H9 (cell line): ENCODE results near the gene UNC5C. TPM values are rescaled to one million over a fixed set of nuclear protein-coding genes. Genes with fewer than 3 reads are reported as not detected.

Source experiments
- DNase-seq: peaks from one replicate; pipeline ENCODE4 v3.0.0-alpha.2; 2017
- H2AFZ ChIP-seq: one replicate; pipeline ENCODE4 v1.6.1; 2013; ENCODE audit warnings: mild to moderate bottlenecking, low read length, control low read depth, moderate library complexity
- H2AK5ac ChIP-seq: 2 replicates; pipeline ENCODE4 v1.6.1; 2013; ENCODE audit warnings: low read length, control low read depth, mixed read lengths; ENCODE audit not compliant: insufficient read length
- H2BK120ac ChIP-seq: one replicate; pipeline ENCODE4 v1.6.1; 2013; ENCODE audit warnings: low read depth, mild to moderate bottlenecking, low read length, control low read depth, inconsistent platforms; ENCODE audit not compliant: poor library complexity, severe bottlenecking
- H2BK12ac ChIP-seq: 2 replicates; pipeline ENCODE4 v1.6.1; 2013; ENCODE audit warnings: low read length, control low read depth, mixed read lengths, low read depth; ENCODE audit not compliant: insufficient read length
- H2BK15ac ChIP-seq: 2 replicates; pipeline ENCODE4 v1.6.1; 2013; ENCODE audit warnings: low read depth, low read length, control low read depth
- H2BK20ac ChIP-seq: one replicate; pipeline ENCODE4 v1.6.1; 2013; ENCODE audit warnings: low read depth, mild to moderate bottlenecking, low read length, control low read depth, inconsistent platforms; ENCODE audit not compliant: poor library complexity, severe bottlenecking
- H2BK5ac ChIP-seq: 2 replicates; pipeline ENCODE4 v1.6.1; 2013; ENCODE audit warnings: low read length, control low read depth, mixed read lengths; ENCODE audit not compliant: insufficient read length
- H3K14ac ChIP-seq: 2 replicates; pipeline ENCODE4 v1.6.1; 2013; ENCODE audit warnings: low read length, control low read depth; ENCODE audit not compliant: insufficient read depth
- H3K18ac ChIP-seq: 2 replicates; pipeline ENCODE4 v1.6.1; 2013; ENCODE audit warnings: low read depth, mild to moderate bottlenecking, mixed read lengths, low read length, control low read depth; ENCODE audit not compliant: insufficient read length
- H3K23ac ChIP-seq: 2 replicates; pipeline ENCODE4 v1.6.1; 2013; ENCODE audit warnings: low read length, control low read depth, mixed read lengths, low read depth; ENCODE audit not compliant: insufficient read length
- H3K23me2 ChIP-seq: 2 replicates; pipeline ENCODE4 v1.6.1; 2013; ENCODE audit warnings: low read depth, mild to moderate bottlenecking, mixed read lengths, low read length, control low read depth; ENCODE audit not compliant: insufficient read length, poor library complexity, severe bottlenecking
- H3K27ac ChIP-seq: 2 replicates; pipeline ENCODE4 v1.5.1; 2013; ENCODE audit warnings: low read length, control low read depth, mixed read lengths, low read depth; ENCODE audit not compliant: insufficient read length
- H3K27me3 ChIP-seq: 2 replicates; pipeline ENCODE4 v1.6.1; 2013; ENCODE audit warnings: low read length, control low read depth, inconsistent platforms; ENCODE audit not compliant: insufficient read depth
- H3K4ac ChIP-seq: 2 replicates; pipeline ENCODE4 v1.6.1; 2013; ENCODE audit warnings: low read depth, mild to moderate bottlenecking, control low read depth, inconsistent platforms, low read length, moderate library complexity
- H3K4me1 ChIP-seq: 2 replicates; pipeline ENCODE4 v1.6.1; 2013; ENCODE audit warnings: low read length, control low read depth, inconsistent platforms; ENCODE audit not compliant: insufficient read depth
- H3K4me2 ChIP-seq: 2 replicates; pipeline ENCODE4 v1.6.1; 2013; ENCODE audit warnings: low read length, control low read depth, mixed read lengths; ENCODE audit not compliant: insufficient read length, insufficient read depth
- H3K56ac ChIP-seq: 2 replicates; pipeline ENCODE4 v1.6.1; 2013; ENCODE audit warnings: low read depth, mild to moderate bottlenecking, mixed read lengths, low read length, control low read depth; ENCODE audit not compliant: insufficient read length
- H3K79me1 ChIP-seq: 2 replicates; pipeline ENCODE4 v1.6.1; 2013; ENCODE audit warnings: low read depth, mild to moderate bottlenecking, moderate library complexity, low read length, control low read depth, inconsistent platforms; ENCODE audit not compliant: insufficient read depth, poor library complexity, severe bottlenecking
- H3K79me2 ChIP-seq: 2 replicates; pipeline ENCODE4 v1.6.1; 2013; ENCODE audit warnings: low read length, control low read depth, inconsistent platforms; ENCODE audit not compliant: insufficient read depth
- H3K9ac ChIP-seq: 2 replicates; pipeline ENCODE4 v1.6.1; 2013; ENCODE audit warnings: low read length, control low read depth, mixed read lengths; ENCODE audit not compliant: insufficient read length; ENCODE audit errors: extremely low read depth
- H3K9me3 ChIP-seq: one replicate; pipeline ENCODE4 v1.6.1; 2013; ENCODE audit warnings: low read depth, low read length, inconsistent platforms; ENCODE audit not compliant: control insufficient read depth
- H3T11ph ChIP-seq: one replicate; pipeline ENCODE4 v1.6.1; 2013; ENCODE audit warnings: mild to moderate bottlenecking, low read length, control low read depth, inconsistent platforms
- H4K20me1 ChIP-seq: one replicate; pipeline ENCODE4 v1.6.1; 2013; ENCODE audit not compliant: control insufficient read depth, insufficient read length, insufficient read depth
- H4K5ac ChIP-seq: 2 replicates; pipeline ENCODE4 v1.6.1; 2013; ENCODE audit warnings: low read depth, mild to moderate bottlenecking, mixed read lengths, low read length, control low read depth; ENCODE audit not compliant: insufficient read length
- H4K8ac ChIP-seq: replicated peaks from 2 replicates; pipeline ENCODE4 v1.6.1; 2013; ENCODE audit warnings: low read length, control low read depth, mixed read lengths, low read depth; ENCODE audit not compliant: insufficient read length
- H4K91ac ChIP-seq: 2 replicates; pipeline ENCODE4 v1.6.1; 2013; ENCODE audit warnings: low read depth, mild to moderate bottlenecking, moderate library complexity, mixed read lengths, low read length, control low read depth; ENCODE audit not compliant: insufficient read length
- H3K27ac Mint-ChIP-seq, 3 experiments: 2 replicates in 2 of 3; 3 replicates in 1 of 3; pipeline ENCODE4 v1.8.0; 2020 to 2021; ENCODE audit warnings: mixed read lengths in 3 of 3, mild to moderate bottlenecking in 1 of 3, moderate library complexity in 1 of 3
- H3K27me3 Mint-ChIP-seq: 2 replicates; pipeline ENCODE4 v1.8.0; 2021; ENCODE audit warnings: low read depth, mild to moderate bottlenecking, moderate library complexity, mixed read lengths
- H3K36me3 Mint-ChIP-seq, 3 experiments: 2 replicates in 2 of 3; 3 replicates in 1 of 3; pipeline ENCODE4 v1.8.0; 2020 to 2021; ENCODE audit warnings: low read depth in 3 of 3, mixed read lengths in 3 of 3; ENCODE audit not compliant: insufficient read depth in 1 of 3
- H3K4me1 Mint-ChIP-seq, 2 experiments: 2 replicates each; pipeline ENCODE4 v1.8.0; 2020; ENCODE audit warnings: mixed read lengths in 2 of 2
- H3K4me3 Mint-ChIP-seq, 2 experiments: 2 replicates in 1 of 2; 3 replicates in 1 of 2; pipeline ENCODE4 v1.8.0; 2020 to 2021; ENCODE audit warnings: mild to moderate bottlenecking in 2 of 2, mixed read lengths in 2 of 2, moderate library complexity in 1 of 2
- H3K9me3 Mint-ChIP-seq, 2 experiments: 2 replicates in 1 of 2; 3 replicates in 1 of 2; pipeline ENCODE4 v1.8.0; 2020; ENCODE audit warnings: mild to moderate bottlenecking in 2 of 2, mixed read lengths in 2 of 2, moderate library complexity in 1 of 2
- WGBS: extraction: QIAGEN DNeasy Blood & Tissue Kit; methylation state at CpG from one replicate; pipeline ENCODE4 v1.1.7; 2013; ENCODE audit warnings: missing lambda C conversion rate, low lambda C conversion rate, mixed read lengths; ENCODE audit not compliant: insufficient read length; ENCODE audit errors: extremely low coverage; 5-methylcytosine and 5-hydroxymethylcytosine counted together
- total RNA-seq: library from RNA; stranded (reverse); gene quantifications from 2 replicates; pipeline ENCODE4 v1.2.1, GENCODE V29; 2021
- TF ChIP-seq, protein P1 (sequence below): fragments of 200-600 bp; sonication (generic); conservative IDR thresholded peaks from 3 replicates; pipeline ENCODE4 v1.8.0; 2021; ENCODE audit warnings: antibody characterized with exemption, mild to moderate bottlenecking

Gene UNC5C
- total RNA-seq, 1 experiment from 2014 or later: not detected

GRCh38 chr4:95510145-95510544, 38.6 kb downstream of the UNC5C start:
- Mint-ChIP-seq H3K4me3 (no peak overlapping the region), H3K9me3 (no peaks in the 10 kb centered on the region), H3K4me1 (peaks cover 7 to 10% of the 10 kb centered on the region in 2 experiments), H3K27ac (no peak overlapping the region), H3K36me3 (no peaks in the 10 kb centered on the region; a peak in 1 of 7 replicates), H3K27me3 (no peaks in the 10 kb centered on the region)
- H3K9me3 ChIP-seq: no peaks in the 10 kb centered on the region
- no peaks in the 10 kb centered on the region; the same call in 1 of the 2 replicates for H3K4me1 ChIP-seq
- no peak overlapping the region for H3K27ac ChIP-seq
- no peak overlapping the region for H3K18ac ChIP-seq
- H3K23ac ChIP-seq: no peak overlapping the region
- H3K56ac ChIP-seq: no peak overlapping the region
- no peak overlapping the region for H3K14ac ChIP-seq
- H3K23me2 ChIP-seq: no peaks in the 10 kb centered on the region
- H4K91ac ChIP-seq: no peak overlapping the region
- no peak overlapping the region for H3K4ac ChIP-seq
- no peak overlapping the region for H4K8ac ChIP-seq
- TF ChIP-seq, protein P1, sequence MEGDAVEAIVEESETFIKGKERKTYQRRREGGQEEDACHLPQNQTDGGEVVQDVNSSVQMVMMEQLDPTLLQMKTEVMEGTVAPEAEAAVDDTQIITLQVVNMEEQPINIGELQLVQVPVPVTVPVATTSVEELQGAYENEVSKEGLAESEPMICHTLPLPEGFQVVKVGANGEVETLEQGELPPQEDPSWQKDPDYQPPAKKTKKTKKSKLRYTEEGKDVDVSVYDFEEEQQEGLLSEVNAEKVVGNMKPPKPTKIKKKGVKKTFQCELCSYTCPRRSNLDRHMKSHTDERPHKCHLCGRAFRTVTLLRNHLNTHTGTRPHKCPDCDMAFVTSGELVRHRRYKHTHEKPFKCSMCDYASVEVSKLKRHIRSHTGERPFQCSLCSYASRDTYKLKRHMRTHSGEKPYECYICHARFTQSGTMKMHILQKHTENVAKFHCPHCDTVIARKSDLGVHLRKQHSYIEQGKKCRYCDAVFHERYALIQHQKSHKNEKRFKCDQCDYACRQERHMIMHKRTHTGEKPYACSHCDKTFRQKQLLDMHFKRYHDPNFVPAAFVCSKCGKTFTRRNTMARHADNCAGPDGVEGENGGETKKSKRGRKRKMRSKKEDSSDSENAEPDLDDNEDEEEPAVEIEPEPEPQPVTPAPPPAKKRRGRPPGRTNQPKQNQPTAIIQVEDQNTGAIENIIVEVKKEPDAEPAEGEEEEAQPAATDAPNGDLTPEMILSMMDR: peak; percentile 83
- H3K4me2 ChIP-seq: no peak overlapping the region
- no peak overlapping the region for H2BK5ac ChIP-seq
- H2BK15ac ChIP-seq: no peak overlapping the region
- no peak overlapping the region for H2AK5ac ChIP-seq
- WGBS: no CpG with 5 or more reads among the region's 2 CpGs
- H3K27me3 ChIP-seq: no peaks in the 10 kb centered on the region
- no peaks in the 10 kb centered on the region for H3K79me1 ChIP-seq
- no peak overlapping the region for H2BK20ac ChIP-seq
- H4K5ac ChIP-seq: no peak overlapping the region
- no peaks in the 10 kb centered on the region for H3K79me2 ChIP-seq
- H3T11ph ChIP-seq: no peak overlapping the region
- no peak for DNase-seq
- no peak overlapping the region for H2BK12ac ChIP-seq
- H3K9ac ChIP-seq: no peak overlapping the region
- no peak overlapping the region for H2BK120ac ChIP-seq
- H4K20me1 ChIP-seq: no peaks in the 10 kb centered on the region
- no peak overlapping the region for H2AFZ ChIP-seq
